IMR-90 (cell line): ENCODE results near the gene CYP4F2. TPM values are rescaled to one million over a fixed set of nuclear protein-coding genes. Genes with fewer than 3 reads are reported as not detected.

Experiments used
- ATAC-seq: fragments of 200-7000 bp; cut with Tn5 transposase; 2 replicates; pipeline ENCODE4 v1.9.1; 2020; ENCODE audit warnings: low read depth, mild to moderate bottlenecking, moderate library complexity
- BruUV-seq: library from RNA; stranded (reverse); fragments of 400-500 nt; replicated peaks from 2 replicates; lab custom pipeline; 2021; lab: Mats Ljungman, UMichigan
- CTCF ChIA-PET: fragments of 300-600 bp; formaldehyde crosslinking; extraction: SDS; loops from one replicate; lab custom pipeline; 2021; ENCODE audit warnings: antibody characterized with exemption; lab: Yijun Ruan, JAX
- POLR2A ChIA-PET: fragments of 300-600 bp; sonication (Branson Sonifier 250); formaldehyde crosslinking; loops from one replicate; lab custom pipeline; 2022; ENCODE audit warnings: antibody characterized with exemption; ENCODE audit not compliant: unreplicated experiment; lab: Charles Lee
- DNase-seq: peaks from one replicate; pipeline ENCODE4 v3.0.0; 2013
- H2AFZ ChIP-seq: replicated peaks from 2 replicates; pipeline ENCODE3; 2013; ENCODE audit warnings: low read length, mild to moderate bottlenecking; ENCODE audit not compliant: poor library complexity
- H2AK5ac ChIP-seq: 2 replicates; pipeline ENCODE4 v1.6.1; 2013; ENCODE audit warnings: low read depth, low read length, inconsistent platforms
- H2AK9ac ChIP-seq: replicated peaks from 2 replicates; pipeline ENCODE3; 2013; ENCODE audit warnings: mild to moderate bottlenecking, low read depth, low read length, moderate library complexity; ENCODE audit not compliant: poor library complexity
- H2BK120ac ChIP-seq: 2 replicates; pipeline ENCODE4 v1.6.1; 2013; ENCODE audit warnings: low read depth, low read length, inconsistent platforms
- H2BK15ac ChIP-seq: 3 replicates; pipeline ENCODE4 v1.6.1; 2013; ENCODE audit warnings: low read depth, low read length, inconsistent platforms
- H2BK20ac ChIP-seq: 2 replicates; pipeline ENCODE4 v1.6.1; 2013; ENCODE audit warnings: low read depth, mild to moderate bottlenecking, inconsistent platforms, low read length, moderate library complexity
- H2BK5ac ChIP-seq: 2 replicates; pipeline ENCODE4 v1.6.1; 2013; ENCODE audit warnings: mild to moderate bottlenecking, low read depth, low read length, inconsistent platforms; ENCODE audit not compliant: poor library complexity, severe bottlenecking
- H3K14ac ChIP-seq: replicated peaks from 2 replicates; pipeline ENCODE4 v1.6.1; 2013; ENCODE audit warnings: low read depth, low read length, inconsistent platforms
- H3K18ac ChIP-seq: 2 replicates; pipeline ENCODE4 v1.6.1; 2013; ENCODE audit warnings: low read depth, low read length, control low read depth
- H3K23ac ChIP-seq: 2 replicates; pipeline ENCODE4 v1.6.1; 2013; ENCODE audit warnings: low read depth, low read length, inconsistent platforms
- H3K27ac ChIP-seq: 2 replicates; pipeline ENCODE4 v1.5.1; 2013; ENCODE audit warnings: mild to moderate bottlenecking, control low read depth, low read length; ENCODE audit not compliant: insufficient read depth
- H3K27me3 ChIP-seq: 2 replicates; pipeline ENCODE4 v1.6.1; 2013; ENCODE audit warnings: low read length; ENCODE audit not compliant: control insufficient read depth, insufficient read depth
- H3K36me3 ChIP-seq: 2 replicates; pipeline ENCODE4 v1.6.1; 2013; ENCODE audit warnings: low read length, mixed read lengths; ENCODE audit not compliant: control insufficient read depth, insufficient read depth
- H3K4ac ChIP-seq: 2 replicates; pipeline ENCODE4 v1.6.1; 2013; ENCODE audit warnings: low read depth, low read length, inconsistent platforms
- H3K4me1 ChIP-seq: 2 replicates; pipeline ENCODE4 v1.6.1; 2013; ENCODE audit warnings: low read length, mixed read lengths; ENCODE audit not compliant: control insufficient read depth, insufficient read depth
- H3K4me2 ChIP-seq: 2 replicates; pipeline ENCODE4 v1.6.1; 2013; ENCODE audit warnings: low read depth, mild to moderate bottlenecking, control low read depth, low read length, moderate library complexity
- H3K4me3 ChIP-seq: 2 replicates; pipeline ENCODE4 v1.5.1; 2013; ENCODE audit warnings: low read depth, mild to moderate bottlenecking, control low read depth, low read length, moderate library complexity; ENCODE audit not compliant: insufficient read depth
- H3K56ac ChIP-seq: 2 replicates; pipeline ENCODE4 v1.6.1; 2013; ENCODE audit warnings: low read length, inconsistent platforms; ENCODE audit not compliant: insufficient read depth; ENCODE audit errors: extremely low read depth
- H3K79me1 ChIP-seq, 2 experiments: 2 replicates each; pipeline ENCODE4 v1.6.1; 2013; ENCODE audit warnings: low read length in 2 of 2, inconsistent platforms in 1 of 2, low read depth in 1 of 2
- H3K9ac ChIP-seq: 2 replicates; pipeline ENCODE4 v1.6.1; 2013; ENCODE audit warnings: low read depth, low read length, control low read depth
- H3K9me1 ChIP-seq: 2 replicates; pipeline ENCODE4 v1.6.1; 2013; ENCODE audit warnings: low read length, inconsistent platforms; ENCODE audit not compliant: insufficient read depth
- H3K9me3 ChIP-seq: 2 replicates; pipeline ENCODE4 v1.6.1; 2013; ENCODE audit warnings: low read length; ENCODE audit not compliant: control insufficient read depth, insufficient read depth
- H4K20me1 ChIP-seq: 2 replicates; pipeline ENCODE4 v1.6.1; 2013; ENCODE audit warnings: low read length, inconsistent platforms; ENCODE audit not compliant: insufficient read depth
- H4K5ac ChIP-seq: 2 replicates; pipeline ENCODE4 v1.6.1; 2013; ENCODE audit warnings: mild to moderate bottlenecking, low read depth, low read length, control low read depth
- H4K8ac ChIP-seq, 2 experiments: 2 replicates each; pipeline ENCODE4 v1.6.1; 2013; ENCODE audit warnings: low read depth in 2 of 2, low read length in 2 of 2, control low read depth in 1 of 2, inconsistent platforms in 1 of 2
- H4K91ac ChIP-seq: 2 replicates; pipeline ENCODE4 v1.6.1; 2013; ENCODE audit warnings: low read depth, low read length, inconsistent platforms; ENCODE audit not compliant: insufficient read depth
- BHLHE40 ChIP-seq: fragments of 150-350 bp; IDR thresholded peaks from 2 replicates; pipeline ENCODE4 v1.6.1; 2016; ENCODE audit warnings: mild to moderate bottlenecking, low read depth, low read length
- CEBPB ChIP-seq: IDR thresholded peaks from 2 replicates; pipeline ENCODE4 v1.6.1; 2012; ENCODE audit warnings: low read depth, low read length, improper control_type of control experiment
- CHD1 ChIP-seq: IDR thresholded peaks from 2 replicates; pipeline ENCODE4 v1.6.1; 2012; ENCODE audit warnings: low read depth, low read length, improper control_type of control experiment
- FOS ChIP-seq: fragments of 150-350 bp; IDR thresholded peaks from 2 replicates; pipeline ENCODE4 v1.6.1; 2016; ENCODE audit warnings: low read depth, low read length
- MAFK ChIP-seq: IDR thresholded peaks from 2 replicates; pipeline ENCODE4 v1.6.1; 2012; ENCODE audit warnings: low read depth, low read length, improper control_type of control experiment
- MAZ ChIP-seq: IDR thresholded peaks from 2 replicates; pipeline ENCODE4 v1.6.1; 2012; ENCODE audit warnings: low read depth, mild to moderate bottlenecking, low read length, improper control_type of control experiment, moderate library complexity, borderline replicate concordance
- MXI1 ChIP-seq: IDR thresholded peaks from 2 replicates; pipeline ENCODE4 v1.6.1; 2012; ENCODE audit warnings: low read depth, mild to moderate bottlenecking, low read length, moderate library complexity, borderline replicate concordance
- NFE2L2 ChIP-seq: fragments of 150-350 bp; IDR thresholded peaks from 2 replicates; pipeline ENCODE4 v1.6.1; 2016; ENCODE audit warnings: low read depth, mild to moderate bottlenecking, low read length
- POLR2A ChIP-seq: IDR thresholded peaks from 2 replicates; pipeline ENCODE4 v1.6.1; 2012; ENCODE audit warnings: mild to moderate bottlenecking, low read depth, low read length
- RAD21 ChIP-seq: IDR thresholded peaks from 2 replicates; pipeline ENCODE4 v1.6.1; 2012; ENCODE audit warnings: low read length, improper control_type of control experiment
- RCOR1 ChIP-seq: IDR thresholded peaks from 2 replicates; pipeline ENCODE4 v1.6.1; 2012; ENCODE audit warnings: mild to moderate bottlenecking, low read length, improper control_type of control experiment; ENCODE audit not compliant: insufficient replicate concordance
- RFX5 ChIP-seq: IDR thresholded peaks from 2 replicates; pipeline ENCODE4 v1.8.0; 2012; ENCODE audit warnings: low read depth, mild to moderate bottlenecking, low read length, moderate library complexity
- SMC3 ChIP-seq: fragments of 150-350 bp; IDR thresholded peaks from 2 replicates; pipeline ENCODE4 v1.6.1; 2016; ENCODE audit warnings: low read depth, mild to moderate bottlenecking, antibody characterized with exemption, low read length, moderate library complexity
- WGBS, 2 experiments: methylation state at CpG; one replicate each; pipeline versions ENCODE4 v1.1.5 to v1.1.7; 2013; ENCODE audit warnings: missing lambda C conversion rate in 2 of 2; ENCODE audit not compliant: insufficient read length in 1 of 2; ENCODE audit errors: extremely low coverage in 2 of 2; 5-methylcytosine and 5-hydroxymethylcytosine counted together
- dilution Hi-C: fragments of 300-500 bp; cut with HindIII; formaldehyde crosslinking; loops from one replicate; pipeline ENCODE4 v1.14.3; 2018; ENCODE audit warnings: low sequenced_read_pairs; ENCODE audit not compliant: unreplicated experiment
- in situ Hi-C: fragments of 300-500 bp; cut with MboI; formaldehyde crosslinking; loops from 3 replicates; pipeline ENCODE4 v1.14.3; 2019; ENCODE audit warnings: low sequenced_read_pairs, inconsistent platforms, mixed read lengths
- intact Hi-C: fragments of 100-400 bp; cut with micrococcal nuclease; formaldehyde crosslinking; loops from 2 replicates; pipeline ENCODE4 v1.10.0; 2022
- polyA plus RNA-seq, 3 experiments: library from polyadenylated mRNA; depleted of rRNA; stranded (reverse); fragments of >200 nt; gene quantifications; 2 replicates each; pipeline ENCODE4 v1.2.3, GENCODE V29; 2012; ENCODE audit warnings: low replicate concordance in 1 of 3
- total RNA-seq: library from RNA; depleted of rRNA; stranded (reverse); fragments of >200 nt; gene quantifications from 2 replicates; pipeline ENCODE4 v1.2.3, GENCODE V29; 2012
- TF ChIP-seq, protein P1 (sequence below): fragments of 150-350 bp; IDR thresholded peaks from 2 replicates; pipeline ENCODE4 v1.6.1; 2017; ENCODE audit warnings: mild to moderate bottlenecking, antibody characterized with exemption, low read length, low read depth

CYP4F2 gene
- total and polyA plus RNA-seq, 2 of the 4 experiments (the other 2 are of a cell fraction): not detected

DNA sequence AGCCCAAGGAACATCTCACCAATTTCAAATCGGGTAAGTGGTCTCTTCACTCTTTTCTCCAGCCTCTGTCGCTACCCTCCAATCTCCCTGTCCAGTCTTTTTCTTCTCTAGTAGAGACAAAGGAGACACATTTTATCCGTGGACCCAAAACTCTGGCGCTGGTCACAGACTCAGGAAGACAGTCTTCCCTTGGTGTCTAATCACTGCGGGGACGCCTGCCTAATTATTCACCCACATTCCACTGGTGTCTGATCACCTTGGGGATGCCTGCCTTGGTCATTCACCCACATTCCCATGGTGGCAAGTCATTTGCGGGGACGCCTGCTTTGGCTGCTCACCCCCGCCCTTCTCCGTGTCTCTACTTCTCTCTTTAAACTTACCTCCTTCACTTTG lies 68.6 kb downstream of the CYP4F2 start:
- in situ Hi-C loops (loop anchor here (25.0 kb wide), 1 partner anchor 358 kb away; the partner anchor contains the start of genes AP1M1 and FAM32A), intact Hi-C loops (no loop called here), dilution Hi-C loops (no loop called here)
- H3K79me1 ChIP-seq: no peaks in the 10 kb centered on the region
- no peak overlapping the region for H3K9ac ChIP-seq
- no peaks in the 10 kb centered on the region for H3K4me1 ChIP-seq
- H2BK20ac ChIP-seq: no peak overlapping the region
- no peaks in the 10 kb centered on the region for H3K36me3 ChIP-seq
- 50% methylated on average over 6 of the region's 10 CpGs; no CpG with 5 or more reads in 1 of the 2 experiments for WGBS, 2 experiments
- H3K4me2 ChIP-seq: no peak overlapping the region
- H2AK9ac ChIP-seq: no peak overlapping the region
- TF ChIP-seq RAD21 (no peak), POLR2A (no peak), MAFK (no peak), MXI1 (no peak), MAZ (no peak), BHLHE40 (no peak), RCOR1 (no peak), CEBPB (no peak), CHD1 (no peak), NFE2L2 (no peak), FOS (no peak), SMC3 (no peak), RFX5 (no peak)
- TF ChIP-seq, protein P1, sequence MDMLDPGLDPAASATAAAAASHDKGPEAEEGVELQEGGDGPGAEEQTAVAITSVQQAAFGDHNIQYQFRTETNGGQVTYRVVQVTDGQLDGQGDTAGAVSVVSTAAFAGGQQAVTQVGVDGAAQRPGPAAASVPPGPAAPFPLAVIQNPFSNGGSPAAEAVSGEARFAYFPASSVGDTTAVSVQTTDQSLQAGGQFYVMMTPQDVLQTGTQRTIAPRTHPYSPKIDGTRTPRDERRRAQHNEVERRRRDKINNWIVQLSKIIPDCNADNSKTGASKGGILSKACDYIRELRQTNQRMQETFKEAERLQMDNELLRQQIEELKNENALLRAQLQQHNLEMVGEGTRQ: no peak
- H4K5ac ChIP-seq: no peak overlapping the region
- no peak overlapping the region for H3K23ac ChIP-seq
- H3K4me3 ChIP-seq: no peak overlapping the region
- no TSS peak for BruUV-seq
- no peak overlapping the region for H3K56ac ChIP-seq
- H2AK5ac ChIP-seq: no peak overlapping the region
- DNase-seq (no peak), ATAC-seq (no peak)
- H2AFZ ChIP-seq: no peak overlapping the region
- no peak overlapping the region for H2BK15ac ChIP-seq
- ChIA-PET CTCF (no interaction called here), POLR2A (no interaction called here)
- no peak overlapping the region for H3K27ac ChIP-seq
- H4K91ac ChIP-seq: no peak overlapping the region
- H3K4ac ChIP-seq: no peak overlapping the region
- no peak overlapping the region for H2BK5ac ChIP-seq
- no peak overlapping the region for H3K18ac ChIP-seq
- no peaks in the 10 kb centered on the region for H3K27me3 ChIP-seq
- no peaks in the 10 kb centered on the region for H3K9me1 ChIP-seq
- no peaks in the 10 kb centered on the region for H4K20me1 ChIP-seq
- no peak overlapping the region for H2BK120ac ChIP-seq
- H3K14ac ChIP-seq: no peak overlapping the region
- H4K8ac ChIP-seq: no peak overlapping the region
- H3K9me3 ChIP-seq: no peaks in the 10 kb centered on the region
